Body of pancreas (tissue), 4 donors: ENCODE data around the gene LHX3. TPM values are rescaled to one million over a fixed set of nuclear protein-coding genes. Genes with fewer than 3 reads are reported as not detected.
A peak's percentile ranks its signal among the peaks of the same experiment; 100 is the strongest.

Source experiments
- ATAC-seq: fragments of 150-250 bp; one replicate; pipeline ENCODE4 v1.9.1; 2016
- DNase-seq, 4 donors: peaks; one replicate each; pipeline ENCODE4 v3.0.0-alpha.2; 2019
- H3K27ac ChIP-seq, 4 donors: fragments of 200-600 bp; sonication (generic); 1 replicate in 3 of 4; 2 replicates in 1 of 4; pipeline versions ENCODE4 v1.5.1 to v1.6.1; 2016 to 2019; ENCODE audit warnings: mild to moderate bottlenecking in 1 of 4, mixed read lengths in 1 of 4, moderate library complexity in 1 of 4
- H3K27me3 ChIP-seq, 2 donors: fragments of 200-600 bp; sonication (generic); one replicate each; pipeline ENCODE4 v1.6.0; 2016; ENCODE audit warnings: mild to moderate bottlenecking in 1 of 2
- H3K36me3 ChIP-seq, 2 donors: fragments of 200-600 bp; sonication (generic); replicated peaks in 1 of 2; 2 replicates each; pipeline ENCODE4 v1.5.1; 2016; ENCODE audit warnings: low read depth in 2 of 2; ENCODE audit not compliant: insufficient read depth in 1 of 2
- H3K4me1 ChIP-seq: fragments of 200-600 bp; sonication (generic); one replicate; pipeline ENCODE4 v1.6.0; 2016
- H3K4me3 ChIP-seq, 2 donors: fragments of 200-600 bp; sonication (generic); 1 replicate in 1 of 2; 2 replicates in 1 of 2; pipeline ENCODE4 v1.5.1; 2016 to 2019
- H3K9me3 ChIP-seq, 3 donors: fragments of 200-600 bp; sonication (generic); 1 replicate in 2 of 3; 2 replicates in 1 of 3; pipeline ENCODE4 v1.5.1; 2016
- CTCF ChIP-seq, 7 experiments: fragments of 450-650 bp in 4 of 7; fragments of 200-600 bp in 3 of 7; sonication (generic) in 3 of 7; IDR thresholded peaks; one replicate each; pipeline ENCODE4 v1.5.1; 2016 to 2019; ENCODE audit warnings: antibody characterized with exemption in 7 of 7
- POLR2A ChIP-seq, 3 donors: fragments of 450-650 bp; IDR thresholded peaks; one replicate each; pipeline ENCODE4 v1.6.1; 2016; ENCODE audit warnings: antibody characterized with exemption in 3 of 3, mild to moderate bottlenecking in 2 of 3
- WGBS, 2 donors: methylation state at CpG; one replicate each; pipeline ENCODE4 v1.1.5; 2017; 5-methylcytosine and 5-hydroxymethylcytosine counted together
- intact Hi-C: fragments of 100-400 bp; cut with DNase I; formaldehyde crosslinking; loops from one replicate; pipeline ENCODE4 v1.15.1; 2023
- total RNA-seq, 2 donors: library from RNA; depleted of rRNA; stranded (reverse); fragments of >200 nt; gene quantifications; one replicate each; pipeline ENCODE4 v1.1.0, GENCODE V29; 2016

LHX3 gene
- total RNA-seq, 2 donors from 2014 or later, result not detected

GRCh38 chr9:136170006-136170901, 34.7 kb downstream of the LHX3 start:
- no peaks in the 10 kb centered on the region for H3K36me3 ChIP-seq
- TF ChIP-seq CTCF (IDR thresholded peaks at IDR 0.05), result peak; percentile 67 to 72 (median 70)
- TF ChIP-seq POLR2A (IDR thresholded peaks at IDR 0.05), result no peak
- 24 to 40% methylated on average over 3 to 28 of the region's 28 CpGs for WGBS, 2 donors
- no peak overlapping the region for H3K4me3 ChIP-seq
- no peaks in the 10 kb centered on the region for H3K27me3 ChIP-seq
- peak; percentile 39 to 66 (median 58) for DNase-seq
- no peak overlapping the region for H3K27ac ChIP-seq
- intact Hi-C loops, result no loop called here
- ATAC-seq, result peak; percentile 80
- H3K4me1 ChIP-seq, result peaks cover 10% of the 10 kb centered on the region
- no peaks in the 10 kb centered on the region for H3K9me3 ChIP-seq

GRCh38 chr9:136169495-136169894, 35.4 kb downstream of the LHX3 start:
- ATAC-seq (no peak), DNase-seq (no peak)
- peaks cover 10% of the 10 kb centered on the region for H3K4me1 ChIP-seq
- intact Hi-C loops, result no loop called here
- TF ChIP-seq CTCF (IDR thresholded peaks at IDR 0.05) (no peak), POLR2A (IDR thresholded peaks at IDR 0.05) (no peak)
- 50 to 60% methylated on average over 1 to 6 of the region's 6 CpGs for WGBS, 2 donors
- no peak overlapping the region for H3K27ac ChIP-seq
- H3K4me3 ChIP-seq, result no peak overlapping the region
- no peaks in the 10 kb centered on the region for H3K36me3 ChIP-seq
- no peaks in the 10 kb centered on the region for H3K27me3 ChIP-seq
- H3K9me3 ChIP-seq, result no peaks in the 10 kb centered on the region

DNA sequence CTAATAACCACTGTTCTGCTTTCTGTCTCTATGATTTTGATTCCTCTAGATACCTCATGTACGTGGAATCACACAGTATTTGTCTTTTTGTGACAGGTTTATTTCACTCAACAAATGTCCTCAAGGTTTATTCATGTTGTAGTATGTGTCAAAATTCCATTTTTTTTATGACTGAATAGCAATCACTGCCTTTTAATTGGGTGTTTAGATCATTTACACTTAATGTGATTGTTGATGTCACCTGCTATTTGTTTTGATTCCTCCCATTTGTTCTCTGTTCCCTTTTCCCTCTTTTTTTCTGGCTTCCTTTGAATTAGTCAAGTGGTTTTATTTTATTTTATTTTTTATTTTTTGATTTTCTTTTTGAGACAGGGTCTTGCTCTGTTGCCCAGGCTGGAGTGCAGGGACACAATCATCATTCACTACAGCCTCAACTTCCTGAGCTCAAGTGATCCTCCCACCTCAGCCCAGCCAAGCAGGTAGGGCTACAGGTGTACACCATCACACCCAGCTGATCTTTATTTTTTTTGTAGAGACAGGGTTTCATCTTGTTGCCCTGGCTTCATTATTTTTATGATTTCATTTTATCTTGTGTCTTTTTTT, 41.6 kb downstream of the LHX3 start:
- H3K27me3 ChIP-seq, result no peaks in the 10 kb centered on the region
- WGBS, 2 donors, result 55 to 64% methylated on average over 1 of the region's 1 CpG
- TF ChIP-seq POLR2A (IDR thresholded peaks at IDR 0.05) (no peak), CTCF (IDR thresholded peaks at IDR 0.05) (no peak)
- no peaks in the 10 kb centered on the region for H3K4me1 ChIP-seq
- no peak overlapping the region for H3K27ac ChIP-seq
- H3K4me3 ChIP-seq, result no peak overlapping the region
- no peaks in the 10 kb centered on the region for H3K9me3 ChIP-seq
- H3K36me3 ChIP-seq, result no peaks in the 10 kb centered on the region
- ATAC-seq (no peak), DNase-seq (no peak)
- intact Hi-C loops, result no loop called here

DNA sequence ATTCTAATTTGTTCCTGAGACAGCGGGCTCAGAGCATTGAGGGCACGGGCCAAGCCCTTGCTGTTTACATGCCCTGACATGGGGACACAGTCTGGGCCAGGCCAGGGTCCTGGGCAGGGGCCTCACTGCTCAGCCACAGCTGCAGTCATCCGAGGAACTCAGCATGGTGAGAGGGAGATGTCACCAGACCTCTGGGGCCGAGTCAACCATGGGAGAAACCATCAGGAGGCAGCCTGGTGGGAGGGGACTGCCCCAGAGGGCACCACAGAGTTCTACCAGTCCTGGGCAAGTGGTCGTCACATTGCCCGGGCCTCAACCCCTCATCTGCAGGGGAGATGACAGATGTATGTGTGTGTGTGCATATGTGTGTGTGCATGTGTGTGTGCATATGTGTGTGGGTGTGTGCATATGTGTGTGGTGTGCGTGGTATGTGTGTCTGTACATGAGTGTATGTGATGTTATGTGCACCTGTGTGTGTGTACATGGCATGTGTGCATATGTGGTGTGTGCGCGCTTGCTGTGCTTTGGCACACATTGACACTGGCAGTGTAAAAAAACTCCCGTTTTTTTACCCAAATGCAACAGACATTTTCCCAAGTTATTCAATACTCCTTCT, 43.8 kb downstream of the LHX3 start:
- Histone ChIP-seq H3K27ac (no peak overlapping the region), H3K4me1 (no peaks in the 10 kb centered on the region), H3K4me3 (no peak overlapping the region), H3K36me3 (no peaks in the 10 kb centered on the region), H3K9me3 (no peaks in the 10 kb centered on the region), H3K27me3 (no peaks in the 10 kb centered on the region)
- DNase-seq (no peak), ATAC-seq (no peak)
- no peak for TF ChIP-seq POLR2A (IDR thresholded peaks at IDR 0.05)
- TF ChIP-seq CTCF (IDR thresholded peaks at IDR 0.05), result no peak
- intact Hi-C loops, result no loop called here
- 71 to 79% methylated on average over 7 to 10 of the region's 10 CpGs for WGBS, 2 donors
